ENCODE results near the gene TRABD2B.

DNA sequence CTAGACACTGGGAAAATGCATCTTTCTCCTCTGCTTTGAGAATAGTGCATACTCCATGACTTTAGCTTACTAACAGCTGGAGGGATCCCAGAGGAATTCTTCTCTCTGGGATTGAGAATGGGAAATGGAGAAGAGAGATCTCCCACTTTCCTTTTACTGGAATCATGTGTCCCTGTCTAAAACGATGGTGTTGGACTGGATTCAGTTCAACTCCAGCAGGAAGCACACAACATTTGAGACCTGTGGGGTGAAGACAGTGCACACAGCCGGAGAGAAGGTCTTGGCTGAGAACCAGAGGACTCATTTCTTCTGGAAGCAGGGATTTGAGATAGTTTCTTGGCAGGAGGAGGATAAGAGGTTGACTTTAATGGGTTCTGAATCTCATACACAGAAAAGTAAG is 58.7 kb downstream of the TRABD2B start:
- TF ChIP-seq, protein P1, sequence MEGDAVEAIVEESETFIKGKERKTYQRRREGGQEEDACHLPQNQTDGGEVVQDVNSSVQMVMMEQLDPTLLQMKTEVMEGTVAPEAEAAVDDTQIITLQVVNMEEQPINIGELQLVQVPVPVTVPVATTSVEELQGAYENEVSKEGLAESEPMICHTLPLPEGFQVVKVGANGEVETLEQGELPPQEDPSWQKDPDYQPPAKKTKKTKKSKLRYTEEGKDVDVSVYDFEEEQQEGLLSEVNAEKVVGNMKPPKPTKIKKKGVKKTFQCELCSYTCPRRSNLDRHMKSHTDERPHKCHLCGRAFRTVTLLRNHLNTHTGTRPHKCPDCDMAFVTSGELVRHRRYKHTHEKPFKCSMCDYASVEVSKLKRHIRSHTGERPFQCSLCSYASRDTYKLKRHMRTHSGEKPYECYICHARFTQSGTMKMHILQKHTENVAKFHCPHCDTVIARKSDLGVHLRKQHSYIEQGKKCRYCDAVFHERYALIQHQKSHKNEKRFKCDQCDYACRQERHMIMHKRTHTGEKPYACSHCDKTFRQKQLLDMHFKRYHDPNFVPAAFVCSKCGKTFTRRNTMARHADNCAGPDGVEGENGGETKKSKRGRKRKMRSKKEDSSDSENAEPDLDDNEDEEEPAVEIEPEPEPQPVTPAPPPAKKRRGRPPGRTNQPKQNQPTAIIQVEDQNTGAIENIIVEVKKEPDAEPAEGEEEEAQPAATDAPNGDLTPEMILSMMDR (IDR thresholded peaks at IDR 0.05 in 2 of 3, conservative IDR thresholded peaks at IDR 0.05 in 1 of 3; ENCODE audit: borderline replicate concordance in 1 of 3, insufficient read depth in 1 of 3, low read depth in 2 of 3, low read length in 2 of 3), result no peak
- TF ChIP-seq RAD21 (IDR thresholded peaks at IDR 0.05; ENCODE audit: low read depth) (no peak), POLR2A (IDR thresholded peaks at IDR 0.05; ENCODE audit: borderline replicate concordance, extremely low read depth, insufficient read depth, insufficient read length) (no peak), EZH2 (IDR thresholded peaks at IDR 0.05) (no peak), JUND (IDR thresholded peaks at IDR 0.05) (no peak), POLR2AphosphoS5 (IDR thresholded peaks at IDR 0.05; ENCODE audit: low read depth, low read length) (no peak), EZH2phosphoT487 (IDR thresholded peaks at IDR 0.05; ENCODE audit: borderline replicate concordance) (no peak), ZNF274 (IDR thresholded peaks at IDR 0.05; ENCODE audit: low read depth, low read length) (no peak), CEBPB (IDR thresholded peaks at IDR 0.05; ENCODE audit: low read depth) (no peak)
- TF ChIP-seq, protein P2, sequence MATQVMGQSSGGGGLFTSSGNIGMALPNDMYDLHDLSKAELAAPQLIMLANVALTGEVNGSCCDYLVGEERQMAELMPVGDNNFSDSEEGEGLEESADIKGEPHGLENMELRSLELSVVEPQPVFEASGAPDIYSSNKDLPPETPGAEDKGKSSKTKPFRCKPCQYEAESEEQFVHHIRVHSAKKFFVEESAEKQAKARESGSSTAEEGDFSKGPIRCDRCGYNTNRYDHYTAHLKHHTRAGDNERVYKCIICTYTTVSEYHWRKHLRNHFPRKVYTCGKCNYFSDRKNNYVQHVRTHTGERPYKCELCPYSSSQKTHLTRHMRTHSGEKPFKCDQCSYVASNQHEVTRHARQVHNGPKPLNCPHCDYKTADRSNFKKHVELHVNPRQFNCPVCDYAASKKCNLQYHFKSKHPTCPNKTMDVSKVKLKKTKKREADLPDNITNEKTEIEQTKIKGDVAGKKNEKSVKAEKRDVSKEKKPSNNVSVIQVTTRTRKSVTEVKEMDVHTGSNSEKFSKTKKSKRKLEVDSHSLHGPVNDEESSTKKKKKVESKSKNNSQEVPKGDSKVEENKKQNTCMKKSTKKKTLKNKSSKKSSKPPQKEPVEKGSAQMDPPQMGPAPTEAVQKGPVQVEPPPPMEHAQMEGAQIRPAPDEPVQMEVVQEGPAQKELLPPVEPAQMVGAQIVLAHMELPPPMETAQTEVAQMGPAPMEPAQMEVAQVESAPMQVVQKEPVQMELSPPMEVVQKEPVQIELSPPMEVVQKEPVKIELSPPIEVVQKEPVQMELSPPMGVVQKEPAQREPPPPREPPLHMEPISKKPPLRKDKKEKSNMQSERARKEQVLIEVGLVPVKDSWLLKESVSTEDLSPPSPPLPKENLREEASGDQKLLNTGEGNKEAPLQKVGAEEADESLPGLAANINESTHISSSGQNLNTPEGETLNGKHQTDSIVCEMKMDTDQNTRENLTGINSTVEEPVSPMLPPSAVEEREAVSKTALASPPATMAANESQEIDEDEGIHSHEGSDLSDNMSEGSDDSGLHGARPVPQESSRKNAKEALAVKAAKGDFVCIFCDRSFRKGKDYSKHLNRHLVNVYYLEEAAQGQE (IDR thresholded peaks at IDR 0.05; ENCODE audit: low read depth), result no peak
- TF ChIP-seq, protein P3, sequence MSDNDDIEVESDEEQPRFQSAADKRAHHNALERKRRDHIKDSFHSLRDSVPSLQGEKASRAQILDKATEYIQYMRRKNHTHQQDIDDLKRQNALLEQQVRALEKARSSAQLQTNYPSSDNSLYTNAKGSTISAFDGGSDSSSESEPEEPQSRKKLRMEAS (IDR thresholded peaks at IDR 0.05), result no peak
- TF ChIP-seq, protein P4, sequence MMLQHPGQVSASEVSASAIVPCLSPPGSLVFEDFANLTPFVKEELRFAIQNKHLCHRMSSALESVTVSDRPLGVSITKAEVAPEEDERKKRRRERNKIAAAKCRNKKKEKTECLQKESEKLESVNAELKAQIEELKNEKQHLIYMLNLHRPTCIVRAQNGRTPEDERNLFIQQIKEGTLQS (IDR thresholded peaks at IDR 0.05), result no peak
- TF ChIP-seq, protein P5, sequence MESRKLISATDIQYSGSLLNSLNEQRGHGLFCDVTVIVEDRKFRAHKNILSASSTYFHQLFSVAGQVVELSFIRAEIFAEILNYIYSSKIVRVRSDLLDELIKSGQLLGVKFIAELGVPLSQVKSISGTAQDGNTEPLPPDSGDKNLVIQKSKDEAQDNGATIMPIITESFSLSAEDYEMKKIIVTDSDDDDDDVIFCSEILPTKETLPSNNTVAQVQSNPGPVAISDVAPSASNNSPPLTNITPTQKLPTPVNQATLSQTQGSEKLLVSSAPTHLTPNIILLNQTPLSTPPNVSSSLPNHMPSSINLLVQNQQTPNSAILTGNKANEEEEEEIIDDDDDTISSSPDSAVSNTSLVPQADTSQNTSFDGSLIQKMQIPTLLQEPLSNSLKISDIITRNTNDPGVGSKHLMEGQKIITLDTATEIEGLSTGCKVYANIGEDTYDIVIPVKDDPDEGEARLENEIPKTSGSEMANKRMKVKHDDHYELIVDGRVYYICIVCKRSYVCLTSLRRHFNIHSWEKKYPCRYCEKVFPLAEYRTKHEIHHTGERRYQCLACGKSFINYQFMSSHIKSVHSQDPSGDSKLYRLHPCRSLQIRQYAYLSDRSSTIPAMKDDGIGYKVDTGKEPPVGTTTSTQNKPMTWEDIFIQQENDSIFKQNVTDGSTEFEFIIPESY (IDR thresholded peaks at IDR 0.05; ENCODE audit: extremely low read depth, insufficient replicate concordance, low read length), result no peak

Measured in HCT116 (cell line).